ENCODE results near the gene CACNG8. TPM values are rescaled to one million over a fixed set of nuclear protein-coding genes. Genes with fewer than 3 reads are reported as not detected.

Gene CACNG8
- total RNA-seq, 4 donors from 2014 or later = 0.02 to 0.10 (median 0.05) TPM

DNA sequence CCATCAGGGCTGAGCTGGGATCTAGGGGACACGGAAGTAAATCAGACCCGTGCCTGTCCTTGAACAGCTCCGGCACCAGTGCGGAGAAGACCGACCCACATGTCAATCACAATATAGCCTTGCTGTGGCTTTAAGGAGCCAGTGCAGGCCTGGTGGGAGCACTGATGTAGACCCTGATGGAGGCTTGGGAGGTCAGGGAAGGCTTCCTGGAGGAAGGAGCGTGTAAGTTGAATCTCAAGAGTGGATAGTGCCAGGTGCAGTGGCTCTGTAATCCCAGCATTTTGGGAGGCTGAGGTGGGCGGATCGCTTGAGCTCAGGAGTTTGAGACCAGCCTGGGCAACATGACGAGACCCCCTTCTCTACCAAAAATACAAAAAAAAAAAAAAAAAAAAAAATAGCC lies 10.8 kb upstream of the CACNG8 start:
- intact Hi-C loops (cut with DNase I; ENCODE audit: low total_unique reads) = no loop called here
- H3K36me3 ChIP-seq = no peaks in the 10 kb centered on the region
- H3K9me3 ChIP-seq = no peaks in the 10 kb centered on the region
- DNase-seq (no peak), ATAC-seq (no peak)
- H3K4me3 ChIP-seq = no peak overlapping the region
- TF ChIP-seq CTCF (IDR thresholded peaks at IDR 0.05 in 4 of 5, conservative IDR thresholded peaks at IDR 0.05 in 1 of 5) = no peak
- TF ChIP-seq POLR2A (IDR thresholded peaks at IDR 0.05) = no peak
- H3K27me3 ChIP-seq = peaks cover 8 to 37% (median 19%) of the 10 kb centered on the region in 3 donors
- in situ Hi-C loops (cut with MboI; ENCODE audit: low sequenced_read_pairs in 4 of 4) = no loop called here
- H3K4me1 ChIP-seq = no peaks in the 10 kb centered on the region
- H3K27ac ChIP-seq = no peak overlapping the region

- in situ Hi-C loops (cut with MboI; ENCODE audit: low sequenced_read_pairs in 4 of 4) (no loop called here), intact Hi-C loops (cut with DNase I; ENCODE audit: low total_unique reads) (no loop called here)
- no peak for ATAC-seq
- H3K4me1 ChIP-seq = no peaks in the 10 kb centered on the region
- no peak for DNase-seq
- peaks cover 19 to 44% (median 25%) of the 10 kb centered on the region in 3 donors for H3K27me3 ChIP-seq
- no peaks in the 10 kb centered on the region for H3K36me3 ChIP-seq
- no peak overlapping the region for H3K4me3 ChIP-seq
- H3K9me3 ChIP-seq = no peaks in the 10 kb centered on the region
- TF ChIP-seq POLR2A (IDR thresholded peaks at IDR 0.05) = no peak
- TF ChIP-seq CTCF (IDR thresholded peaks at IDR 0.05 in 4 of 5, conservative IDR thresholded peaks at IDR 0.05 in 1 of 5) = no peak
- H3K27ac ChIP-seq = no peak overlapping the region
Measured at GRCh38 chr19:53953383-53953782, 9.4 kb upstream of the CACNG8 start.

DNA sequence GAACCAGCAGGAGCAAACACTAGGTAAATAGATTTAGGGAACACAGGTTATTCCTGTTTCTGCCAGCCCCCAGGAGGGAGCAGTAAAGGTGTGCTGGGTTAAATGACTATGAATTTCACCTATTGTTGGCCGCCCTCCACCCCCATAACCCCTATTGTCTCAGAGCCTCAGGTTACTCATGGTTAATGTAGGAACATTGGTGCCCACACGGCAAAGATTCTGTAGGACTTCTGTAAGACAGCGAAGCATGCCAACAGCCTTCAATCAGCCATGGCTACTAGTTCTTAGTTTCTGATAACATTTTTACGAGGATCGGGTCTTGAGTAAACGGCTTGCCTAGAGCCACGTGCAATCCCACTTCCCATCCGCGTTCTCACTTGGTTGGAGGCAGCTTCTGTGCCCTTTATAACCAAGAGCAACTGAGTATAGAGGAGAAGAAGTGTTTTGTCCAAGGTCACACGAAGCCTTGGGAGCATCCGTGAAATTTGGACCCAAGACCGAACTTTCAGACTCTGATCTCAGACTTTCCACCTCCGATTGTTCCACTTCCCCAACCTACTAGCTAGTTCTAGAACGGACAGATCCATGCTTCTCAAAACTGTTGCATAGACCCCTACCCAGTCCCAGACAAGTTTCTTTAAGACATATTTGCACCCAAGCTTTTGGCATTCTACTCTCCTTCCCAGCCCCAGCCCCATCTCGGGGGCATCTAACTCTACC lies 5.1 kb upstream of the CACNG8 start:
- Histone ChIP-seq H3K27me3 (peaks cover 48 to 83% (median 51%) of the 10 kb centered on the region in 3 donors), H3K36me3 (no peaks in the 10 kb centered on the region), H3K27ac (no peak overlapping the region), H3K9me3 (no peaks in the 10 kb centered on the region), H3K4me1 (no peaks in the 10 kb centered on the region), H3K4me3 (no peak overlapping the region)
- DNase-seq (no peak), ATAC-seq (no peak)
- intact Hi-C loops (cut with DNase I; ENCODE audit: low total_unique reads) (no loop called here), in situ Hi-C loops (cut with MboI; ENCODE audit: low sequenced_read_pairs in 4 of 4) (no loop called here)
- TF ChIP-seq POLR2A (IDR thresholded peaks at IDR 0.05) (no peak), CTCF (IDR thresholded peaks at IDR 0.05 in 4 of 5, conservative IDR thresholded peaks at IDR 0.05 in 1 of 5) (no peak)

GRCh38 chr19:53958168-53958571 lies 4.6 kb upstream of the CACNG8 start:
- Histone ChIP-seq H3K4me1 (no peaks in the 10 kb centered on the region), H3K27me3 (peaks cover 48 to 82% (median 55%) of the 10 kb centered on the region in 3 donors), H3K4me3 (no peak overlapping the region), H3K9me3 (no peaks in the 10 kb centered on the region), H3K36me3 (no peaks in the 10 kb centered on the region), H3K27ac (no peak overlapping the region)
- in situ Hi-C loops (cut with MboI; ENCODE audit: low sequenced_read_pairs in 4 of 4) = no loop called here
- TF ChIP-seq POLR2A (IDR thresholded peaks at IDR 0.05) = no peak
- TF ChIP-seq CTCF (IDR thresholded peaks at IDR 0.05 in 4 of 5, conservative IDR thresholded peaks at IDR 0.05 in 1 of 5) = no peak
- ATAC-seq (no peak), DNase-seq (no peak)
- intact Hi-C loops (cut with DNase I; ENCODE audit: low total_unique reads) = no loop called here

All from gastrocnemius medialis (tissue), 4 donors.